ENCODE results near the gene OXER1. TPM values are rescaled to one million over a fixed set of nuclear protein-coding genes. Genes with fewer than 3 reads are reported as not detected.

The OXER1 gene
- total RNA-seq, 1 experiment from 2014 or later, result not detected

- no peak within 1 kb of the TSS for H3K4me2 ChIP-seq
- DNase-seq, result no peak
- H3K79me2 ChIP-seq (ENCODE audit: low read depth), result no peaks in the 10 kb centered on the region
- intact Hi-C loops (cut with micrococcal nuclease; ENCODE audit: unreplicated experiment), result no loop called here
- no peaks in the 10 kb centered on the region for H3F3A ChIP-seq (ENCODE audit: insufficient read depth, low read depth)
- no peaks in the 10 kb centered on the region for H3K9me2 ChIP-seq (ENCODE audit: insufficient read depth)
- ChIA-PET POLR2A (ENCODE audit: unreplicated experiment) (no interaction called here), CTCF (no interaction called here)
- H3K36me3 ChIP-seq (ENCODE audit: low read depth), result no peaks in the 10 kb centered on the region
- TF ChIP-seq EZH2 (IDR thresholded peaks at IDR 0.05; ENCODE audit: low read depth), result no peak
- TF ChIP-seq, protein P1, sequence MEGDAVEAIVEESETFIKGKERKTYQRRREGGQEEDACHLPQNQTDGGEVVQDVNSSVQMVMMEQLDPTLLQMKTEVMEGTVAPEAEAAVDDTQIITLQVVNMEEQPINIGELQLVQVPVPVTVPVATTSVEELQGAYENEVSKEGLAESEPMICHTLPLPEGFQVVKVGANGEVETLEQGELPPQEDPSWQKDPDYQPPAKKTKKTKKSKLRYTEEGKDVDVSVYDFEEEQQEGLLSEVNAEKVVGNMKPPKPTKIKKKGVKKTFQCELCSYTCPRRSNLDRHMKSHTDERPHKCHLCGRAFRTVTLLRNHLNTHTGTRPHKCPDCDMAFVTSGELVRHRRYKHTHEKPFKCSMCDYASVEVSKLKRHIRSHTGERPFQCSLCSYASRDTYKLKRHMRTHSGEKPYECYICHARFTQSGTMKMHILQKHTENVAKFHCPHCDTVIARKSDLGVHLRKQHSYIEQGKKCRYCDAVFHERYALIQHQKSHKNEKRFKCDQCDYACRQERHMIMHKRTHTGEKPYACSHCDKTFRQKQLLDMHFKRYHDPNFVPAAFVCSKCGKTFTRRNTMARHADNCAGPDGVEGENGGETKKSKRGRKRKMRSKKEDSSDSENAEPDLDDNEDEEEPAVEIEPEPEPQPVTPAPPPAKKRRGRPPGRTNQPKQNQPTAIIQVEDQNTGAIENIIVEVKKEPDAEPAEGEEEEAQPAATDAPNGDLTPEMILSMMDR (conservative IDR thresholded peaks at IDR 0.05), result no peak
- no peaks in the 10 kb centered on the region for H3K4me1 ChIP-seq (replicated peaks; ENCODE audit: insufficient read depth)
- H3K9me3 ChIP-seq (ENCODE audit: insufficient read depth, low read depth), result no peaks in the 10 kb centered on the region
- BruUV-seq (replicated peaks), result no TSS peak
- no peak within 1 kb of the TSS for H3K4me3 ChIP-seq
- no peak within 1 kb of the TSS for H2AFZ ChIP-seq
- H3K27me3 ChIP-seq (ENCODE audit: insufficient read depth, low read depth), result no peaks in the 10 kb centered on the region
- H3K27ac ChIP-seq, result no peak within 1 kb of the TSS
- no peaks in the 10 kb centered on the region for H4K20me1 ChIP-seq (ENCODE audit: insufficient read depth)
Observed at GRCh38 chr2:42792583-42793333, 28.8 kb upstream of the OXER1 start, which contains the start of gene HAAO. TSS of gene HAAO (minus strand) at chr2:42792583. CDS start at chr2:42792536, 47 bp downstream.

GRCh38 chr2:42792087-42792582, 28.2 kb upstream of the OXER1 start:
- TF ChIP-seq, protein P1 (conservative IDR thresholded peaks at IDR 0.05), result no peak
- no peak for TF ChIP-seq EZH2 (IDR thresholded peaks at IDR 0.05; ENCODE audit: low read depth)
- DNase-seq, result no peak
- H3K9me3 ChIP-seq (ENCODE audit: insufficient read depth, low read depth), result no peaks in the 10 kb centered on the region
- no peaks in the 10 kb centered on the region for H3K27me3 ChIP-seq (ENCODE audit: insufficient read depth, low read depth)
- H4K20me1 ChIP-seq (ENCODE audit: insufficient read depth), result no peaks in the 10 kb centered on the region
- intact Hi-C loops (cut with micrococcal nuclease; ENCODE audit: unreplicated experiment), result no loop called here
- no peak overlapping the region for H3K4me3 ChIP-seq
- no peaks in the 10 kb centered on the region for H3K79me2 ChIP-seq (ENCODE audit: low read depth)
- ChIA-PET POLR2A (ENCODE audit: unreplicated experiment) (no interaction called here), CTCF (no interaction called here)
- H3K36me3 ChIP-seq (ENCODE audit: low read depth), result no peaks in the 10 kb centered on the region
- H3F3A ChIP-seq (ENCODE audit: insufficient read depth, low read depth), result no peaks in the 10 kb centered on the region
- no peak overlapping the region for H2AFZ ChIP-seq
- H3K9me2 ChIP-seq (ENCODE audit: insufficient read depth), result no peaks in the 10 kb centered on the region
- no TSS peak for BruUV-seq (replicated peaks)
- no peak overlapping the region for H3K4me2 ChIP-seq
- no peaks in the 10 kb centered on the region for H3K4me1 ChIP-seq (replicated peaks; ENCODE audit: insufficient read depth)
- H3K27ac ChIP-seq, result no peak overlapping the region

- ChIA-PET POLR2A (ENCODE audit: unreplicated experiment) (no interaction called here), CTCF (no interaction called here)
- Histone ChIP-seq H2AFZ (no peak overlapping the region), H3K9me2 (ENCODE audit: insufficient read depth) (no peaks in the 10 kb centered on the region), H3K27me3 (ENCODE audit: insufficient read depth, low read depth) (no peaks in the 10 kb centered on the region), H3F3A (ENCODE audit: insufficient read depth, low read depth) (no peaks in the 10 kb centered on the region), H3K27ac (no peak overlapping the region), H3K4me1 (replicated peaks; ENCODE audit: insufficient read depth) (no peaks in the 10 kb centered on the region), H3K4me3 (no peak overlapping the region), H4K20me1 (ENCODE audit: insufficient read depth) (no peaks in the 10 kb centered on the region), H3K9me3 (ENCODE audit: insufficient read depth, low read depth) (no peaks in the 10 kb centered on the region), H3K4me2 (no peak overlapping the region), H3K79me2 (ENCODE audit: low read depth) (no peaks in the 10 kb centered on the region), H3K36me3 (ENCODE audit: low read depth) (no peaks in the 10 kb centered on the region)
- TF ChIP-seq EZH2 (IDR thresholded peaks at IDR 0.05; ENCODE audit: low read depth), result no peak
- TF ChIP-seq, protein P1 (conservative IDR thresholded peaks at IDR 0.05), result no peak
- no peak for DNase-seq
- intact Hi-C loops (cut with micrococcal nuclease; ENCODE audit: unreplicated experiment), result no loop called here
- BruUV-seq (replicated peaks), result no TSS peak
Observed at GRCh38 chr2:42791606-42792005, 27.7 kb upstream of the OXER1 start.
